ENCODE measurements around the gene ASCC1.

DNA sequence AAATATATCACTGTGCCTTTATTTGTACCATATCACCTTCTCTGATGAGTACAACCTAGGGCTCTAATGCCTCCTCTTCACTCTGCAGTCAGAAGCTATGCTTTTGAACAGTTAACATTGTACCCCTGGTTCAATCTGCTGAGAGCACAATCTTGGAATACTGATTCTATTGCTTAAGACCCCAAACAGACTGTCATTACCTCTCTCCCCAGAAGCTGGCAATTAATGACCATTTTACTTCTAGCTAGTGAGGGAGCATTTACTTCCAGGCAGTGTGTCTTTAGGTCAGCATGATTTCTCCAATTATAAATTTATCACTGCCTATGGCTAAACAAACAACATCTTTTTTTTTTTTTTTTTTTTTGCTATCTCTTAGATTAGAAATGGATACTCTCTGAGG lies 91.7 kb downstream of the ASCC1 start:
- TF ChIP-seq EP300 (IDR thresholded peaks at IDR 0.05): no peak
- TF ChIP-seq, protein P1, sequence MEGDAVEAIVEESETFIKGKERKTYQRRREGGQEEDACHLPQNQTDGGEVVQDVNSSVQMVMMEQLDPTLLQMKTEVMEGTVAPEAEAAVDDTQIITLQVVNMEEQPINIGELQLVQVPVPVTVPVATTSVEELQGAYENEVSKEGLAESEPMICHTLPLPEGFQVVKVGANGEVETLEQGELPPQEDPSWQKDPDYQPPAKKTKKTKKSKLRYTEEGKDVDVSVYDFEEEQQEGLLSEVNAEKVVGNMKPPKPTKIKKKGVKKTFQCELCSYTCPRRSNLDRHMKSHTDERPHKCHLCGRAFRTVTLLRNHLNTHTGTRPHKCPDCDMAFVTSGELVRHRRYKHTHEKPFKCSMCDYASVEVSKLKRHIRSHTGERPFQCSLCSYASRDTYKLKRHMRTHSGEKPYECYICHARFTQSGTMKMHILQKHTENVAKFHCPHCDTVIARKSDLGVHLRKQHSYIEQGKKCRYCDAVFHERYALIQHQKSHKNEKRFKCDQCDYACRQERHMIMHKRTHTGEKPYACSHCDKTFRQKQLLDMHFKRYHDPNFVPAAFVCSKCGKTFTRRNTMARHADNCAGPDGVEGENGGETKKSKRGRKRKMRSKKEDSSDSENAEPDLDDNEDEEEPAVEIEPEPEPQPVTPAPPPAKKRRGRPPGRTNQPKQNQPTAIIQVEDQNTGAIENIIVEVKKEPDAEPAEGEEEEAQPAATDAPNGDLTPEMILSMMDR (IDR thresholded peaks at IDR 0.05): no peak

Measured in esophagus muscularis mucosa (tissue), 3 donors.